HG02571 (cell line): ENCODE data around the gene GLDN.

Experiments
- ATAC-seq: cut with Tn5 transposase; IDR thresholded peaks from one replicate; pipeline ENCODE4 v1.9.1; 2021; ENCODE audit warnings: mild to moderate bottlenecking, moderate library complexity; ENCODE audit not compliant: unreplicated experiment

The GLDN gene

GRCh38 chr15:51341366-51342226 is at the start of gene GLDN:
Gene GLDN, plus strand, starts transcription at chr15:51341655. Its CDS starts 30 bp downstream, at chr15:51341685.
- ATAC-seq = no peak

GRCh38 chr15:51298620-51299019 is 42.8 kb upstream of the GLDN start:
- ATAC-seq = no peak

- ATAC-seq = no peak
Observed at GRCh38 chr15:51299187-51300015, 42.1 kb upstream of the GLDN start.

GRCh38 chr15:51302480-51302879 is 39.0 kb upstream of the GLDN start:
- no peak for ATAC-seq

GRCh38 chr15:51303462-51303980 is 37.9 kb upstream of the GLDN start:
- no peak for ATAC-seq

- ATAC-seq = no peak
Observed at GRCh38 chr15:51307325-51307724, 34.1 kb upstream of the GLDN start.

GRCh38 chr15:51307811-51308210 is 33.6 kb upstream of the GLDN start:
- ATAC-seq = no peak

GRCh38 chr15:51310064-51310463 is 31.4 kb upstream of the GLDN start:
- no peak for ATAC-seq

- ATAC-seq = no peak
Observed at GRCh38 chr15:51311510-51311909, 29.9 kb upstream of the GLDN start.

GRCh38 chr15:51312166-51313073 is 29.0 kb upstream of the GLDN start:
- no peak for ATAC-seq

GRCh38 chr15:51313074-51313393 is 28.4 kb upstream of the GLDN start:
- ATAC-seq = no peak

- no peak for ATAC-seq
Observed at GRCh38 chr15:51313644-51314280, 27.7 kb upstream of the GLDN start.

GRCh38 chr15:51314391-51315337 is 26.8 kb upstream of the GLDN start:
- no peak for ATAC-seq

- ATAC-seq = no peak
Observed at GRCh38 chr15:51315726-51316125, 25.7 kb upstream of the GLDN start.

GRCh38 chr15:51316636-51317035 is 24.8 kb upstream of the GLDN start:
- no peak for ATAC-seq

GRCh38 chr15:51318382-51319150 is 22.9 kb upstream of the GLDN start:
- ATAC-seq = no peak

GRCh38 chr15:51319539-51319938 is 21.9 kb upstream of the GLDN start:
- no peak for ATAC-seq

GRCh38 chr15:51320843-51321242 is 20.6 kb upstream of the GLDN start:
- ATAC-seq = no peak
